HG03175 (cell line): ENCODE data around the gene AHI1.

Experiments
- ATAC-seq: cut with Tn5 transposase; IDR thresholded peaks from one replicate; pipeline ENCODE4 v1.9.1; 2021; ENCODE audit warnings: mild to moderate bottlenecking, moderate library complexity; ENCODE audit not compliant: unreplicated experiment

AHI1 gene

DNA sequence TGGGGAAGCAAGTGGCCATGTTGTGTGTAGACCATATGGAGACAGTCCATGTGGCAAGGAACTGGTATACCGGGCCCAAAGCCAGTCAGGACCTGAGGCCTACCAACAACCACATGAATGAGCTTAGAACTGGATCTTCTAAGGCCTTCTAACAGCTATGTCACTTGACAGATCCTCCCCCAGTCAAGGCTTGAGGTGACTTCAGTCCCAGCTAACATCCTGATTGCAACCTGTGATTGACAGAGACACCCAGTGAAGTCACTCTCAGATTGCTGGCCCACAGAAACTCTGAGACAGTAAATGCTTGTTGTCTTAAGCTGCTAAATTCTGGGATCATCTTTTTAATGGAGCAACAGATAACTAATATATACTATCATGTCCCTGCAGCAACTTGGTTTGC, 32.9 kb downstream of the AHI1 start:
- peak; percentile 59 for ATAC-seq

GRCh38 chr6:135461208-135461607, 36.3 kb downstream of the AHI1 start:
- no peak for ATAC-seq

GRCh38 chr6:135458051-135458450, 39.5 kb downstream of the AHI1 start:
- no peak for ATAC-seq

DNA sequence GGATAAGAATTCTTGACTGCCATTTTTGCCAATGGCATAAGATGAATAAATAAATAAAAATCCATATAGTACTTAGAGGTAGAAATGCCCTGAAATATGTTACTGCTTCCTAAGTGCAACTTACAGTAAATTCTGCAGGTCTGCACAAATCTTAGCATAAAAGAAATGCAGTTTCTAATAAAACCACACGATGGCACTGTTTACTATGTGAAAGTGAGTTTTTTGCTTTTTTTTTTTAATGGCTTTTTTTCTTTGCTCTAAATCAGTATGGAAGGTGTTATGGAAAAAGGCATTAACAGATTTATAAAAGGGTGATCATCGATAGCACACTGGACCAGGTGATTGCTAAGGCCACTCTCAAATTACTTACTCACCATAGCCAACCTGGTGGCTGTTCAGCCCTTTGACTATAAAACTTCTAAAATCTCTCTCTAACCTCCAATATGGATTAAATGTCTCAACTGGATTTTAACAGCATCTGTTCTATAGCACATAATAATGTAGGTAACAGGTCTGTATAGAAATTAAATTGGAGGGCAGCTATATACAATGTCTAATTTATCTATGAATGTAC, 45.8 kb downstream of the AHI1 start:
- no peak for ATAC-seq

GRCh38 chr6:135449246-135449645, 48.3 kb downstream of the AHI1 start:
- ATAC-seq: no peak

GRCh38 chr6:135440087-135440792, 57.3 kb downstream of the AHI1 start:
- peak; percentile 57 for ATAC-seq

DNA sequence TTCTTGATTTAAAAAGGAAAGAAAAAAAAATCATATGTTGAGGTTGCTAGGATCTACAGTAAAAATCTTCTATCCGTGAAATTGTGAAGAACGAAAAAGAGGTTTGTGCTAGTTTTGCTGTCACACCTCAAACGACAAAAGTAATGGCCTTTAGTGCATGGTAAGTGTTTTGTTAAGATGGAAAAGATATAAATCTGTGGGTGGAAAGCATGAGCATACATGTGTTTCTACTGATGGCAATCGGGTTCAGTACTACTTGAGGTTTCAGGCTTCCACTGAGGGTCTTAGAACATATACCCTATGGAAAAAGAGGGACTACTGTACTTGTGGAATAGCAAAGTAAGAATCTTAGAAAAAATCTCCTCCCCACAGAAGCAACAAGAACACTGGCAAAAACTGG, 58.0 kb downstream of the AHI1 start:
- no peak for ATAC-seq

- ATAC-seq: no peak
Observed at GRCh38 chr6:135438907-135439535, 58.5 kb downstream of the AHI1 start.

DNA sequence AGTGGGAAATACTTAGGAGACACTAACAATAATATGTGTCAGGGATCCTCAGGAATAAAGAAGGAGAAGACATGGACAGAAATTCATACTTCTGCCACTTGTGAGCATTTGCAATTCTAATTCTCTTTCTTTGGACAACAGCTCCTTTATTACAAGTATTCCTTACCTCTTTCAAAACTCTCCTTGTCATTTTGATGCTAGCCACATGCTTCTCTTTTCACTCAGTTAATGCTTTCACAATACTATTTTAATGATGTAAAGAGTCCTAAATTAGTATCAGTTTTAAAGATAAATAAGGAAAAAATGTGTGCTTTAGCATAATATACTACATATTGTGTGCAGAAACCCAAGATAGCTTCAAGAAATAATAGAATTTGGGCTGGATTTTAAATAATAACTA, 62.5 kb downstream of the AHI1 start:
- no peak for ATAC-seq

DNA sequence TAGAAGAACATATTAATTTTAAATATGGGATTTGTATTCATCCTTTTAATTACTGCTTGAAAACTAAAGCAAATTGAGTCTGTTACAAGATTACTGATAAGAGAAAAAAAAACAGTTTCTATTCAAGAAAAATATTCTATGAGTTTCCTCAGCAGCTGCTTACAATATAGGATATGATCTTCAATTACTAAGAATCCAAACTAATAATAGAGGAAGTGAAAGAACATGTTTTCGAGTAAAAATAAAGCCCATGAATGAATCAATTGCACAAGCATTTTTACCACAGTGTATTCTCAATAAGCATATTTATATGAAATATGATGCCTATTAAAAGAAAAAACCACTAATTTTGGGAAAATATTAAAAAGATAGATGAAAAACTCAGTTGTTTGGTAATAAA, 63.4 kb downstream of the AHI1 start:
- ATAC-seq: peak; percentile 84

GRCh38 chr6:135428078-135428477, 69.5 kb downstream of the AHI1 start:
- no peak for ATAC-seq

- ATAC-seq: no peak
Observed at GRCh38 chr6:135426833-135427232, 70.7 kb downstream of the AHI1 start.

GRCh38 chr6:135424385-135424784, 73.2 kb downstream of the AHI1 start:
- no peak for ATAC-seq

DNA sequence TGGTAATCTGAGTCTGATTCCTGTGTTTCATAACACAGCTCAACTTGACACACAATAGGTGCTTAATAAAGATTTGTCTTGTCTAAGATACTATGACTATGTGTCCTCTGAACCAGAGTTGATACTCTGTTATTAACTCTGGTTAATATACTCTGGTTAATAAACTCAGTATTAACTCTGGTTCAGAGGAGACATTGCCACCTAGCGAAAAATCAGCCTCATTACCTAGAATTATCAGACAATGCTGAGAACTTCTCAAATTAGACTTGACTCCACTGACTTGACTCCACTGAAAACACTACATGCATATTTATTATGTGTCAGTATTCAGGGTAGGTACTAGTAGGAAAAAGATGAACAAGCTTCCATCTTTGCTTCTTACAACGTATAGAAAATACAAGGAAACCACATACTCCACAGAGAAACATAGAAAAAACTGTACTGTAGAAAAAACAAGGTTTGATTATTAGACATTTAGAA, 73.9 kb downstream of the AHI1 start:
- ATAC-seq: peak; percentile 97

GRCh38 chr6:135419162-135419561, 78.4 kb downstream of the AHI1 start:
- no peak for ATAC-seq

GRCh38 chr6:135418040-135418760, 79.3 kb downstream of the AHI1 start:
- ATAC-seq: no peak

DNA sequence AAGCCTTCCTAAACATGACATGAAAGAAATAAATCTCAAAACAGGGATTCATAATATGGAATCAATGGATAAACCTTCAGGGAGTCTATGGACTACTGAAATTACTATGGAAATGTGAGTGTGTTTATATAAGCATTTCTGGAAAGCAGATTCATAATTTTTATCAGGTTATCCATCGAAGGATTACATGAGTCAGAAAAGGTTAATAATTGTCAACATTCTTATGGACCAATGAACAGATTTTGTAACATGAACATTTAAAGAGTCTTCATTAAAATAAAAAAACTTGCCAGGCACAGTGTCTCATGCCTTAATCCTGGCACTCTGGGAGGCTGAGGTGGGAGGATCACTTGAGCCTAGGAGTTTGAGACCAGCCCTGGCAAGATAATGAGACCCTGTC, 84.8 kb downstream of the AHI1 start:
- no peak for ATAC-seq

GRCh38 chr6:135411849-135412248, 85.7 kb downstream of the AHI1 start:
- ATAC-seq: no peak

DNA sequence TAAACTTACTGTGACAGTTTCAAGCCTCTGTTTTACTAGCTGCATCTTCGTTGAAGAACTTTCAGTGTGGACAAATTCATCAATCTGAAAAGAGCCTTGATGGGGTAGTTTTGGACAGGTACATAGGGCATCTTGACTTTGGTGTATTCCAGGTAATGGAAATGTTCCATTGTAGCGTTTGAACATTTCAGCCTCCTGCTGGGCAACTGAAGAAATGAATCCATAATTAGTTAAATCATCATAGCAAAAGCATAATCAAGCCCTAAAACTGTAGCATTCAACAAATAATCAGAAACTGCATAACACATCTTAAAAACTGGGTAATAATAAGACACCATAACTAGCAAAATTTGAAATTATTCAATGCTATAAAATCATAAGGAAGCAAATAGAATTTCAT, 86.2 kb downstream of the AHI1 start:
- ATAC-seq: no peak

- ATAC-seq: no peak
Observed at GRCh38 chr6:135410856-135411255, 86.7 kb downstream of the AHI1 start.

DNA sequence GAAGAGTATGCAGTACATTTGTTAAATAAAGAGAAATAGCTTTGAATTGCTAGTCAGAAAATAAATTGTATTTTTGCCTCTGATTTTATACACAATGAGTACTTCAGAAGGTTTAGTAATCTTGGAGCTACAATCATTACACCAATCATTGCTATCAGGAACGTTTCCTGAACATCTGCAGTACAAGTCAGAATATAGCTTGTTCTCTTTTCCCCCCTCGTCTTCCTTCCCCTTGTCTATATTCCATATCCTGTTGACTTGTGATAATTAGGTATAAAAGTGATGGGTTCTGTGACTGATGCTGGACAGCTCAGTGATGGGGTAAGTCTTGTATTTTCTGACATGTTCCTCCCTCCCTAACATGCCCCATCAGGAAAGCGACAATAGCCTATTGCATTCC, 94.0 kb downstream of the AHI1 start:
- no peak for ATAC-seq

GRCh38 chr6:135402311-135402710, 95.2 kb downstream of the AHI1 start:
- ATAC-seq: no peak
